ENCODE results near the gene ORC6.

The ORC6 gene

DNA sequence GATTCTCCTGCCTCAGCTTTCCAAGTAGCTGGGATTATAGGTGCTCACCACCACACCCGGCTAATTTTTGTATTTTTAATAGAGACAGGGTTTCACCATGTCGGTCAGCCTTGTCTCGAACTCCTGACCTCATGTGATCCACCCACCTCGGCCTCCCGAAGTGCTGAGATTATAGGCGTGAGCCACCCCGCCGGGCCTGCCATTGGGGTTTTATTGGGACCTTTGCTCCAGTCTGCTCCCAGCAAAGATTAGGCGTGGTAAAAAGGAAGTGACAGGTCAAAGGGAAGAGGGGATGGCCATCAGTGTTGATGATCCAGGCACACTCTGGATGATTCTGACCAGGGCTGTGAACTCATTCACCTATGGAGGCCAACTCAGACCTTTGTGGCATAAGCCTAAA lies 38.2 kb downstream of the ORC6 start:
- H3K4me1 ChIP-seq (ENCODE audit: control insufficient read depth, insufficient read depth, low read length) = no peaks in the 10 kb centered on the region
- H3K9me3 ChIP-seq (ENCODE audit: control insufficient read depth, low read length) = no peaks in the 10 kb centered on the region
- H3K27me3 ChIP-seq (ENCODE audit: control insufficient read depth, insufficient read depth, low read length) = no peaks in the 10 kb centered on the region
- no peak overlapping the region for H3K4me3 ChIP-seq (ENCODE audit: low read length)
- H3K9ac ChIP-seq (ENCODE audit: low read length) = no peak overlapping the region
- H3K36me3 ChIP-seq (ENCODE audit: control insufficient read depth, insufficient read depth, low read length) = no peaks in the 10 kb centered on the region

DNA sequence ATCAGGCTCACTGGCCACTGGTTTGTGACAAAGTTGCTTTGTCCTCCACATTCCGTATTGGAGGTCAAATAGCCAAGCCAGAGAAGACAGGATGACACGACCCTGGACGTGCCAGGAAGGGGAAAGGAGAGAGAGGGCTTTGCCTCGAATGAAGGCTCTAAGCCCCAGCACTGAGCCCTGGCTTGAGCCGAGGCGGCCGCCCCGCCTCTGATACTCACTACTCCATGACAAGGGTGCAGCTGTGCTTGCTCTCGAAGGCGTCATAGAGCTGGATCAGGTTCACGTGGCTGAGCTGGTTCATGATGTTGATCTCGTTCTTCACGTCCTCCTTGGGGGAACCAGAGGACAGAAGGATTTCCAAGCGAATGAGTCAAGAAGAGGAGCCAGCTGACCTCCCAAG lies 39.3 kb downstream of the ORC6 start:
- H3K27me3 ChIP-seq (ENCODE audit: control insufficient read depth, insufficient read depth, low read length) = no peaks in the 10 kb centered on the region
- no peak overlapping the region for H3K4me3 ChIP-seq (ENCODE audit: low read length)
- H3K9ac ChIP-seq (ENCODE audit: low read length) = no peak overlapping the region
- no peaks in the 10 kb centered on the region for H3K9me3 ChIP-seq (ENCODE audit: control insufficient read depth, low read length)
- no peaks in the 10 kb centered on the region for H3K36me3 ChIP-seq (ENCODE audit: control insufficient read depth, insufficient read depth, low read length)
- H3K4me1 ChIP-seq (ENCODE audit: control insufficient read depth, insufficient read depth, low read length) = no peaks in the 10 kb centered on the region

DNA sequence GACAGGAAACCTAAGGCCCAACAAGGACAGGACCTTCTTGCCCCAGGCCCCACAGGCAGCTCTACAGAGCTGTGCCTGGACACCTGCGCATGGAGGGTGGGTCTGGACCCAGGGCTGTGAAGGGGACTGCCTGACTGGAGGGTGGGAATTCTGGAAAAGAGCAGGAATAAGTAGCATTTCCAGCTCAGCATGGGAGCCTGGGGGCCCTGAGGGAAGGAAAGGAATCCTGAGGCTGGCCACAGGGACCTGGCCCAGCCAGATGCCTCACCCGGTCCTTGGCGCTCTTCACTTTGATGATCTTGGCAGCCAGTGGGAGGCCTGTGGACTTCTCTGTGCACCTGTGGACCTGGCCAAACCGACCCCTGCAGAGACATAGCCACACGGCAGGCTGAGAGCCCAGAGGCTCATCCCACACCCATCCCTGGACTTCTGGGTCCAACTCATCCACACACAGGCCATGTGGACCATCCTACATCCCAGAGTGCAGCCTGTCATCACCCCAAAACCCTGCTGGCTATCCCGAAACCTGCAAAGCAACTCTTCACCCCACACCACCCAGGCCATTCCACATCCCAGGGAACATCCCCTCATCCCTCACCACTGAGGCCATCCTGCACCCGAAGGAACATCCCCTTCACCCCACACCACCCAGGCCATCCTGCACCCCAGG lies 40.0 kb downstream of the ORC6 start:
- H3K4me1 ChIP-seq (ENCODE audit: control insufficient read depth, insufficient read depth, low read length) = no peaks in the 10 kb centered on the region
- H3K27me3 ChIP-seq (ENCODE audit: control insufficient read depth, insufficient read depth, low read length) = no peaks in the 10 kb centered on the region
- no peaks in the 10 kb centered on the region for H3K9me3 ChIP-seq (ENCODE audit: control insufficient read depth, low read length)
- H3K36me3 ChIP-seq (ENCODE audit: control insufficient read depth, insufficient read depth, low read length) = no peaks in the 10 kb centered on the region
- no peak overlapping the region for H3K4me3 ChIP-seq (ENCODE audit: low read length)
- no peak overlapping the region for H3K9ac ChIP-seq (ENCODE audit: low read length)

DNA sequence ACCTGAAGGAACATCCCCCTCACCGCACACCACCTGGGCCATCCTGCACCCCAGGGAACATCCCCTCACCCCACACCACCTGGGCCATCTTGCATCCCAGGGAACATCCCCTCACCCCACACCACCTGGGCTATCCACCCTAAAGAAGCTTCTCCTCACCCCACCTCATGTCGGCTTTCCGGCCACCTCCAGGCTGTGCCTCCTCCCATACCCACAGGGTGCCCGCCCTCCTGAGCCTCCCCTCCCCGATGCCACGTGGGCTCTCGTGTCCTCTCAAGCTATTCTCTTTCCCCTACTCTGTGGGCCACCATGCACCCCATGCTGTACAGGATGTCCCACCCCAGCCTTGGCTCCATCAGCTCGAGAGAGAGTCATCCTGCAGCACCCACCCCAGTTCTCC lies 40.7 kb downstream of the ORC6 start:
- Histone ChIP-seq H3K9me3 (ENCODE audit: control insufficient read depth, low read length) (no peaks in the 10 kb centered on the region), H3K27me3 (ENCODE audit: control insufficient read depth, insufficient read depth, low read length) (no peaks in the 10 kb centered on the region), H3K4me3 (ENCODE audit: low read length) (no peak overlapping the region), H3K4me1 (ENCODE audit: control insufficient read depth, insufficient read depth, low read length) (no peaks in the 10 kb centered on the region), H3K36me3 (ENCODE audit: control insufficient read depth, insufficient read depth, low read length) (no peaks in the 10 kb centered on the region), H3K9ac (ENCODE audit: low read length) (no peak overlapping the region)

DNA sequence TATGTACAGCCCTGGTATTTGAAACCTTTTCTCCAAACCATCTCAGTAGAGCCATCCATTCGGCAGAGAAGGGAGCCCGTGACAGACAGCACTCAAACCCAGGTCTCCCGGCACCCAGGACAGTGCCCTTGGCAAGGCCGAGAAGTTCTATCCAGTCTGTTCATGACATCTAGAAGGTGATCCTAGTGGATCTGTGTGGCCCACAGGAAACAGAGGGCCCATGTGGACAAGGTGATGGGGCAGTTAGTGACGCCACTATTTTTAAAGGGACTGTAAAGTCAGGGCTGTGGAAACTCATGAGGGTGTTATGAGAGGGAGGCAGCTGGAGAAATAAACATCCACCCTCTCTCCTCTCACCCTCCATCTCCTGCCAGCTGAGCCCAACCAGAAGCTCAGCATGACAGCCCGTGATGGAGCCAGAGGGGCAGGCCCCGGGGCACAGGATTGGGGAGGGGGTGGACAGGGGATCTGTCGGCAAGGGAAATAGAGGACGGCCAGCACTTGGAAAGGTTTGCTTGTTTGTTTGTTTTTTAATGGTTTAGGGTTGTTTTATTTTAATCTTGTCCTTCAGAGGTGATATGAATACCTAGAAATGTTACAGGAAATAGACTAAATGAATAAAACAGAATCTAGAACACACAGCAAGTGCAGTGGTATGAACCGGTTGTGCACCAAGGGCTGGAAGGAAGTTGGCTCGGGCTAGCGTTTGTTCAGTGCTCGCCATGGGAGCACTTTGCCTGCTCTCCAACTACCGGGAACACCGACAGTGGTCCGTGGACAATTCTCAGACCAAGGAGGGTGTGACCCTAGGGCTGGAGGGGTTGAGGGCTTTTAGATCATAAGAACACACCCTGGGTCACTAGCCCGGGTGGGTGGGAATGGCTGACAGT lies 41.6 kb downstream of the ORC6 start:
- no peaks in the 10 kb centered on the region for H3K27me3 ChIP-seq (ENCODE audit: control insufficient read depth, insufficient read depth, low read length)
- H3K36me3 ChIP-seq (ENCODE audit: control insufficient read depth, insufficient read depth, low read length) = no peaks in the 10 kb centered on the region
- no peaks in the 10 kb centered on the region for H3K4me1 ChIP-seq (ENCODE audit: control insufficient read depth, insufficient read depth, low read length)
- no peak overlapping the region for H3K4me3 ChIP-seq (ENCODE audit: low read length)
- no peaks in the 10 kb centered on the region for H3K9me3 ChIP-seq (ENCODE audit: control insufficient read depth, low read length)
- H3K9ac ChIP-seq (ENCODE audit: low read length) = no peak overlapping the region

DNA sequence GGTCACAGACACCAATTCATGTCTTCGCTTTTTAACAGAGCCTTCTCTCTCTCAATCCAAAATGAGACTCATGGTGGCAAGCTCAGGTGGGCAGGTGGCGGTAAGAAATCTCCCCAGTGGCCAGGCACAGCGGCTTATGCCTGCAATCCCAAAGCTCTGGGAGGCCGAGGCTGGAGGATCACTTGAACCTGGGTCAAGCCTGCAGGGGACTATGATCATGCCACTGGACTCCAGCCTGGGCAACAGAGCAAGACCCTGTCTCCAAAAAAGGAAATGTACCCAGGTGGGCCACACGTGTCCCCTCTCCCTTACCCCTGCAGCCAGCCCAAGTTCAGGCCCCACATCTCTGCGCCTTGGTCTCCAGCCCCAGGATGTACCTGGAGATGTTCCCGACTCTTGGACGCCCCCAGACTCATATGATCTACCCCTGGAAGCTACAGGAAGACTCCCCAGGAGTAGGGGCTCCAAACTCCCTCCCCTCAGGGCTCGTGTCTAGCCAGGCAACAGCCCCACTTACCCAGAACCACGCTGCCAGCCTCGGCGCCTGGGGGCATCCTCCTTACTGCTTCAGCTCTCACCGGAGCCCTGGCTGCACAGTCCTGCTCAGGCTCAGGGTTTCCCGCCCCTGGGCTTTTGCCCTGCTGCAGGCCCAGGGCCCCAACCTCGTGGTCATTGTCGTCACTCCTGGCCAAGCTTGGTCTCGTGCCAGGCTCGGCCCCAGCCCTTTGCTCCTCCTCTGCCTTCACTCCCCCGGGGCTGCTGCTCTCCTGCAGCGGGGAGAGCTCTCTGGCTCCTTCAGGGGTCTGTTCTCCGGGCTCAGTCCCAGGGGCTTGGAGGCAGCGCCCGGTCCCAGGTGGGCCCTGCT lies 42.5 kb downstream of the ORC6 start:
- no peaks in the 10 kb centered on the region for H3K36me3 ChIP-seq (ENCODE audit: control insufficient read depth, insufficient read depth, low read length)
- H3K4me1 ChIP-seq (ENCODE audit: control insufficient read depth, insufficient read depth, low read length) = no peaks in the 10 kb centered on the region
- H3K9me3 ChIP-seq (ENCODE audit: control insufficient read depth, low read length) = no peaks in the 10 kb centered on the region
- H3K27me3 ChIP-seq (ENCODE audit: control insufficient read depth, insufficient read depth, low read length) = no peaks in the 10 kb centered on the region
- no peak overlapping the region for H3K9ac ChIP-seq (ENCODE audit: low read length)
- H3K4me3 ChIP-seq (ENCODE audit: low read length) = no peak overlapping the region

DNA sequence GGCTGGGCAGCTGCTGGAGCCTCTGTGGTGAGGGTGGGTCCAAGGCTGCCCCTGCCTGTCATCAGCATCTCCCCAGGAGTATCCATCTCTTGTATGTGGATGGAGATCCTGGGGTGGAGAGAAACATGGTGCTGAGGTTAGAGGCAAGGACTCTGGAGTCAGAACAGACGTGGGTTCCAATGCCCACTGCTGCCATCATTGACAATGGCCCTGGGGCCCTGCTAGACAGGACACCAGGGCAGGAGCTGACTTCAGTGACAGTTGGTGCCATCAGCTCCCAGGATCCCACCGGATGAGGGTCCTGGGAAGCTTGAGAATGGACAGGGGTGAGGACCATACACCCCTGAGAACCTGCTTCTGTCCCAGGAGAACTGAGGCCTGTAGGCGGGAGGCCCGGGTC lies 43.1 kb downstream of the ORC6 start:
- Histone ChIP-seq H3K27me3 (ENCODE audit: control insufficient read depth, insufficient read depth, low read length) (no peaks in the 10 kb centered on the region), H3K36me3 (ENCODE audit: control insufficient read depth, insufficient read depth, low read length) (no peaks in the 10 kb centered on the region), H3K4me3 (ENCODE audit: low read length) (no peak overlapping the region), H3K9me3 (ENCODE audit: control insufficient read depth, low read length) (no peaks in the 10 kb centered on the region), H3K4me1 (ENCODE audit: control insufficient read depth, insufficient read depth, low read length) (no peaks in the 10 kb centered on the region), H3K9ac (ENCODE audit: low read length) (no peak overlapping the region)

DNA sequence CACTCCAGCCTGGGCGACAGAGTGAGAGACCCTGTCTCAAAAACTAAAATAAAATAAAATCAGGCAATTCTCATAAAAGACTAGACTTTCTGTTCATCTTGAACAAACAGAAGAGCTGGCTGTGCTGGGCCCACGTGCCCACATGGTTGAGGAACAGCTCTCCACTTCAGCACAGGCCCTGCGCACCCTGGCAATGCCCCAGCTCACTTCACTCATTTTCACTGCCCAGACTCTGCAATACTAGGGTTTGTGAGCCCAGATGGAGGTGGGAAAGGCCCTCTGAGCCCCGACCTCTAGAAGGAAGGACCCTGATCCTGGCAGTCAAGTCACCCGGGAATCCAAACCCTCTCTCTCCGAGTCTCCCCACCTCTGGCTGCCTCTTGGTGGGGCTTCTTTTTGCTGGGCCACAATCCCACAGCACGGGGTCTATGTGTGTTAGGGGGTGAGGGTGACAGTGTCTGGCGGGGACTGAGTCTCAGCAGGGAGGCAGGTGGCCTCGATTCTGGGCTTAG lies 43.9 kb downstream of the ORC6 start:
- H3K27me3 ChIP-seq (ENCODE audit: control insufficient read depth, insufficient read depth, low read length) = no peaks in the 10 kb centered on the region

DNA sequence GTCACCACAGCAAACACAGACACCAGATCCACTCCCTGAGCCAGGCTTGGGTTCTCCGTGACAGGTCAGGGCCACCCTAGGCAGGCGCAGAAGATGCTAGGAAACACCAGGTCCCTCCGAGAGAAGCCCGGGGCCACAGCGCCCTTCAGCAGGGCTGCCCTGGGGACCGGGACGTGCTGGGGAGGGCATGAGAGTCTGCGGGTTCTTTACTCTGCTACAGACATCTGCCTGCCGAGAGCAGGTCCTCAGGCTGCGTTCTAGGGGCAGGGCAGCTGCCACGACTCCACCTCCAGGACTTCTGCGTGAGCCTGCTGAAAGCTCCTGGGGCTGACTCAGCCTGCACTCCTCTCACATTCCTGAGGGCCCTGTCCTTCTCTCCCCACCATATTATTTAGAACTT lies 47.2 kb downstream of the ORC6 start:
- H3K4me3 ChIP-seq (ENCODE audit: low read length) = no peak overlapping the region
- no peak overlapping the region for H3K9ac ChIP-seq (ENCODE audit: low read length)
- no peaks in the 10 kb centered on the region for H3K36me3 ChIP-seq (ENCODE audit: control insufficient read depth, insufficient read depth, low read length)
- no peaks in the 10 kb centered on the region for H3K4me1 ChIP-seq (ENCODE audit: control insufficient read depth, insufficient read depth, low read length)
- H3K27me3 ChIP-seq (ENCODE audit: control insufficient read depth, insufficient read depth, low read length) = no peaks in the 10 kb centered on the region
- no peaks in the 10 kb centered on the region for H3K9me3 ChIP-seq (ENCODE audit: control insufficient read depth, low read length)

More for the DNA sequence above, 43.9 kb downstream of the ORC6 start:
- Histone ChIP-seq H3K4me1 (ENCODE audit: control insufficient read depth, insufficient read depth, low read length) (no peaks in the 10 kb centered on the region), H3K4me3 (ENCODE audit: low read length) (no peak overlapping the region), H3K9ac (ENCODE audit: low read length) (no peak overlapping the region), H3K36me3 (ENCODE audit: control insufficient read depth, insufficient read depth, low read length) (no peaks in the 10 kb centered on the region), H3K9me3 (ENCODE audit: control insufficient read depth, low read length) (no peaks in the 10 kb centered on the region)

DNA sequence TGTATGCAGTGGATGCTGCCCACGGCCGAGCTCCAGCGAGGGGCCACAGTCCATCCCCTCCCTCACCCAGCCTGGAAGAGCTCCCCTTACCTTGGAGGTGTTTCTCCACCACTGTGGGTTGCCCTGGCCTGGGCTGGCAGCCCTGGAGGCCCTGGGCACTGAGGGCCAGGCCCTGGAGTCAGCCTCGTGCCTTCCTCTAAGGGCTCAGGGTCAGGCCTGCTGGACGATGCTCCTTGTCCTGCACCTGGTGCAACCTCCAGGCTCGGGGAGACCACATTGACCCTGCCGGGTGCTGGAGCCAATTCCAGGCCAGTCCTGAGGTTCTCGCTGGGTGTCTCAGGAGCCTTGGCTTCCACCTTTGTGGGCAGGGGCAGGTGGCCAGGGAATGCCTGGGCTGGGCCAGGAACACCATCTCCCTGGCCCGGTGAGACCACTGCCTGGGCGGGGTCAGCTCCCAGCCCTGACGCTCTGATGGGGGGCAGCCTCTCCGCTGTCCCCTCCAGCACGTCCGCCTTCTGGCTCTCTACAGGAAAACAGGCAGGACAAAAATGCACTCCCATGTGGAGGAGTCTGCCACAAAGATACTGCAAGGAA lies 48.3 kb downstream of the ORC6 start:
- no peaks in the 10 kb centered on the region for H3K9me3 ChIP-seq (ENCODE audit: control insufficient read depth, low read length)
- H3K4me3 ChIP-seq (ENCODE audit: low read length) = no peak overlapping the region
- H3K4me1 ChIP-seq (ENCODE audit: control insufficient read depth, insufficient read depth, low read length) = no peaks in the 10 kb centered on the region
- H3K27me3 ChIP-seq (ENCODE audit: control insufficient read depth, insufficient read depth, low read length) = no peaks in the 10 kb centered on the region
- H3K36me3 ChIP-seq (ENCODE audit: control insufficient read depth, insufficient read depth, low read length) = no peaks in the 10 kb centered on the region
- H3K9ac ChIP-seq (ENCODE audit: low read length) = no peak overlapping the region

DNA sequence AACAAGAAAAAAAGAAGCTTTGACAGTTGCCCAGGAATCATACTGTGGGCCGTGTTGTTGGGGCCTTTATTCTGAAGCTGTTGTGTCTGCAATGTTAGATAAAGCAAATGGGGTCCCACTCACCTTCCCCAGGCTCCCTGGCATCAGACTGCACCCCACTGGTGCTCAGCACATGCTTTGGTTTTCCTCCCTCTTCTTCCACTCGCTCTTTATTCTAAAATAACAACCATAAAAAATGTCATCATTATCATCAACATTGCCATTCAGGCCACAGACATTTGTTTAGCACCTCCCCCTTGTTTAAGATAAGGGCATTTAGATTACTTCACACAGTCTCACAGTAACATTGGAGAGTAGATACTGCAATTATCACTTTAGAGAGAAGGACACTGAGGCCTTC lies 50.5 kb downstream of the ORC6 start:
- Histone ChIP-seq H3K4me3 (ENCODE audit: low read length) (no peak overlapping the region), H3K9ac (ENCODE audit: low read length) (no peak overlapping the region), H3K9me3 (ENCODE audit: control insufficient read depth, low read length) (no peaks in the 10 kb centered on the region), H3K4me1 (ENCODE audit: control insufficient read depth, insufficient read depth, low read length) (no peaks in the 10 kb centered on the region), H3K36me3 (ENCODE audit: control insufficient read depth, insufficient read depth, low read length) (no peaks in the 10 kb centered on the region), H3K27me3 (ENCODE audit: control insufficient read depth, insufficient read depth, low read length) (no peaks in the 10 kb centered on the region)
